Astrocyte (in vitro differentiated cells and primary cell): ENCODE data around the gene RABEP2. TPM values are rescaled to one million over a fixed set of nuclear protein-coding genes. Genes with fewer than 3 reads are reported as not detected.
A peak's percentile ranks its signal among the peaks of the same experiment; 100 is the strongest.
"Not testable (repeated sequence)": the region's sequence is repeated elsewhere in the genome, so short reads cannot be mapped to it uniquely, and the experiment has no call there.

ENCODE experiments used
- DNase-seq: peaks from one replicate; pipeline ENCODE4 v3.0.0-alpha.2; 2010; ENCODE audit warnings: low read depth
- FAIRE-seq: peaks from 2 replicates; lab custom pipeline; 2011; peaks lifted over from hg19 to GRCh38; lab: Jason Lieb, UNC
- H2AFZ ChIP-seq: 2 replicates; pipeline ENCODE4 v1.6.0; 2012; ENCODE audit warnings: low read depth, low read length, inconsistent platforms
- H3K27ac ChIP-seq: 2 replicates; pipeline ENCODE4 v1.5.1; 2011; ENCODE audit warnings: low read depth, low read length, inconsistent platforms
- H3K27me3 ChIP-seq: 2 replicates; pipeline ENCODE4 v1.6.0; 2011; ENCODE audit warnings: low read length, inconsistent platforms; ENCODE audit not compliant: insufficient read depth
- H3K36me3 ChIP-seq: 2 replicates; pipeline ENCODE4 v1.5.1; 2011; ENCODE audit warnings: low read length, inconsistent platforms; ENCODE audit not compliant: insufficient read depth
- H3K4me1 ChIP-seq: 2 replicates; pipeline ENCODE4 v1.5.1; 2011; ENCODE audit warnings: low read length, inconsistent platforms; ENCODE audit not compliant: insufficient read depth
- H3K4me2 ChIP-seq: 2 replicates; pipeline ENCODE4 v1.6.0; 2012; ENCODE audit warnings: low read length, inconsistent platforms
- H3K4me3 ChIP-seq: 2 replicates; pipeline ENCODE4 v1.5.1; 2011; ENCODE audit warnings: low read depth, mild to moderate bottlenecking, low read length, inconsistent platforms; ENCODE audit not compliant: insufficient read depth
- H3K79me2 ChIP-seq: 2 replicates; pipeline ENCODE4 v1.6.0; 2012; ENCODE audit warnings: mild to moderate bottlenecking, low read length, inconsistent platforms; ENCODE audit not compliant: insufficient read depth
- H3K9ac ChIP-seq: 2 replicates; pipeline ENCODE4 v1.6.0; 2012; ENCODE audit warnings: mild to moderate bottlenecking, low read length, inconsistent platforms
- H3K9me3 ChIP-seq: 2 replicates; pipeline ENCODE4 v1.5.1; 2012; ENCODE audit warnings: low read depth, mild to moderate bottlenecking, low read length, inconsistent platforms; ENCODE audit not compliant: insufficient read depth
- H4K20me1 ChIP-seq: 2 replicates; pipeline ENCODE4 v1.6.0; 2012; ENCODE audit warnings: low read length, inconsistent platforms; ENCODE audit not compliant: insufficient read depth
- H3K27ac Mint-ChIP-seq: one replicate; pipeline ENCODE4 v1.8.0; 2021; ENCODE audit warnings: mild to moderate bottlenecking, mixed read lengths; ENCODE audit not compliant: unreplicated experiment
- H3K27me3 Mint-ChIP-seq: one replicate; pipeline ENCODE4 v1.8.0; 2021; ENCODE audit warnings: low read depth, mixed read lengths; ENCODE audit not compliant: unreplicated experiment
- H3K36me3 Mint-ChIP-seq: one replicate; pipeline ENCODE4 v1.8.0; 2021; ENCODE audit warnings: low read depth, mixed read lengths; ENCODE audit not compliant: unreplicated experiment
- H3K4me1 Mint-ChIP-seq: one replicate; pipeline ENCODE4 v1.8.0; 2021; ENCODE audit warnings: low read depth, mixed read lengths; ENCODE audit not compliant: unreplicated experiment
- H3K4me3 Mint-ChIP-seq: one replicate; pipeline ENCODE4 v1.8.0; 2021; ENCODE audit warnings: mild to moderate bottlenecking, moderate library complexity, mixed read lengths; ENCODE audit not compliant: unreplicated experiment
- H3K9me3 Mint-ChIP-seq: one replicate; pipeline ENCODE4 v1.8.0; 2021; ENCODE audit warnings: mild to moderate bottlenecking, mixed read lengths; ENCODE audit not compliant: unreplicated experiment
- CTCF ChIP-seq: IDR thresholded peaks from 2 replicates; pipeline ENCODE4 v1.5.1; 2011; ENCODE audit warnings: low read depth, mild to moderate bottlenecking, inconsistent platforms, low read length, moderate library complexity; ENCODE audit not compliant: insufficient read depth
- EZH2 ChIP-seq: IDR thresholded peaks from 2 replicates; pipeline ENCODE4 v1.6.1; 2012; ENCODE audit warnings: mild to moderate bottlenecking, low read length, inconsistent platforms; ENCODE audit not compliant: insufficient read depth
- total RNA-seq: library from RNA; stranded (reverse); gene quantifications from 2 replicates; pipeline ENCODE4 v1.2.1, GENCODE V29; 2021

RABEP2 gene
- total RNA-seq, 1 donor from 2014 or later: 19.4 TPM

GRCh38 chr16:28974007-28974436 lies 49.0 kb upstream of the RABEP2 start:
- Histone ChIP-seq H3K4me3 (peak overlapping the region; percentile 98), H2AFZ (peak overlapping the region; percentile 100), H3K27me3 (no peaks in the 10 kb centered on the region), H3K79me2 (peaks cover 32% of the 10 kb centered on the region), H3K36me3 (peaks cover 5% of the 10 kb centered on the region), H3K27ac (peak overlapping the region; percentile 97), H4K20me1 (peaks cover 11% of the 10 kb centered on the region), H3K9ac (peak overlapping the region; percentile 96), H3K4me2 (peak overlapping the region; percentile 99), H3K4me1 (peaks cover 14% of the 10 kb centered on the region), H3K9me3 (no peaks in the 10 kb centered on the region)
- Mint-ChIP-seq H3K4me3 (peak overlapping the region; percentile 91), H3K9me3 (no peaks in the 10 kb centered on the region), H3K27me3 (no peaks in the 10 kb centered on the region), H3K36me3 (peaks cover 6% of the 10 kb centered on the region), H3K4me1 (peaks cover 6% of the 10 kb centered on the region), H3K27ac (peak overlapping the region; percentile 96)
- FAIRE-seq (no peak), DNase-seq (peak; percentile 28)
- peak; percentile 71 for TF ChIP-seq CTCF
- no peak for TF ChIP-seq EZH2

GRCh38 chr16:28969696-28970095 lies 44.7 kb upstream of the RABEP2 start:
- not testable (repeated sequence) for DNase-seq, H3K9me3 Mint-ChIP-seq, H3K4me1 ChIP-seq, H3K36me3 ChIP-seq, H3K4me3 ChIP-seq, H2AFZ ChIP-seq, H3K9ac ChIP-seq, H3K36me3 Mint-ChIP-seq, H3K79me2 ChIP-seq, H3K27ac Mint-ChIP-seq, H3K4me3 Mint-ChIP-seq, H3K9me3 ChIP-seq, H3K27me3 ChIP-seq, H3K4me2 ChIP-seq, H3K27me3 Mint-ChIP-seq, H3K4me1 Mint-ChIP-seq, H4K20me1 ChIP-seq, FAIRE-seq, H3K27ac ChIP-seq

DNA sequence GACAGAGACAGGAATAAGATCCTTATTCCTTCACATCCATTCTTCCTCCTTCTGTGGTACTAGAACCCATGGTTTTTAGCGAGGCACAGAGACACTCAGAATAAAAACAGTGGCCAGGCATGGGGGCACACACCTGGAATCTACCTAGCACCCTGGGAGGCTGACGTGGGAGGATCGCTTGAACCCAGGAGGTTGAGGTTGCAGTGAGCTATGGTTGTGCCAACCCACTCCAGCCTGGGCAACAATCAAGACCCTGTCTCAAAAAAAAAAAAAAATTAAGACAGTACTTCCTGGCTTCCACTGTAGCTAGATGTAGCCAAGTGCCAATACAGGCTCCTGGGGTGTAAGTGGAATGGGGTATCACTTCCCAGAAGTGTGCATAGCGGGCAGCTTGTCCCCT lies 42.1 kb upstream of the RABEP2 start:
- no peak overlapping the region for H3K4me3 Mint-ChIP-seq
- no peak overlapping the region for H3K4me3 ChIP-seq
- no peaks in the 10 kb centered on the region for H3K27me3 Mint-ChIP-seq
- no peak overlapping the region for H3K9ac ChIP-seq
- H3K36me3 ChIP-seq: peaks cover 14% of the 10 kb centered on the region
- no peaks in the 10 kb centered on the region for H3K79me2 ChIP-seq
- no peak for DNase-seq
- no peak overlapping the region for H3K27ac ChIP-seq
- peaks cover 15% of the 10 kb centered on the region for H3K36me3 Mint-ChIP-seq
- no peaks in the 10 kb centered on the region for H3K9me3 Mint-ChIP-seq
- no peaks in the 10 kb centered on the region for H3K27me3 ChIP-seq
- H3K27ac Mint-ChIP-seq: no peak overlapping the region
- no peaks in the 10 kb centered on the region for H3K4me1 Mint-ChIP-seq
- no peak overlapping the region for H2AFZ ChIP-seq
- no peaks in the 10 kb centered on the region for H3K9me3 ChIP-seq
- no peak overlapping the region for H3K4me2 ChIP-seq
- TF ChIP-seq EZH2 (no peak), CTCF (no peak)
- no peaks in the 10 kb centered on the region for H4K20me1 ChIP-seq
- H3K4me1 ChIP-seq: no peaks in the 10 kb centered on the region
- no peak for FAIRE-seq
